PC-9 (cell line): ENCODE results near the gene SNAP47.

Experiments
- EZH2 ChIP-seq: fragments of 200-600 bp; sonication (generic); IDR thresholded peaks from 2 replicates; pipeline ENCODE4 v1.8.0; 2017; ENCODE audit warnings: antibody characterized with exemption, low read depth
- TF ChIP-seq, protein P1 (sequence below): fragments of 200-600 bp; sonication (generic); conservative IDR thresholded peaks from 2 replicates; pipeline ENCODE4 v1.6.1; 2017; ENCODE audit warnings: mixed run types, antibody characterized with exemption, mild to moderate bottlenecking, moderate library complexity

DNA sequence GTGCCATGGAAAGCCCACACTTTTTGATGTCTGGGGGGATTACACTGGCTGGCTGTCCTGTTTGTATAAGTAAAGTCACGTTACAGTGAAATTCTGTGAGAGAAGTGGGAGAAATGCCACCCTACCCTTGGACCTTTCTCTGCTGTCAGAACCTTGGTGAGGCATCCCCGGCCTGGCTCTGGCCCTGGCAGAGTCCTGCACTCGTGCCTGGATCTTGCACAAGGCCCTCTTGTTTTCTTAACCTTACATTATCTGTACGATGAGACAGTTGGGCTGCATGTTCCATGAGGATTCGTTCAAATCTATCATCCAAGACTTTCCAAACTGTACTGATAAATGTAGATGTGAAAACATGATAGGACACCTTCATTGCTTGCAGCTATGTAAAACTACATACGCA lies 11.4 kb downstream of the SNAP47 start:
- TF ChIP-seq, protein P1, sequence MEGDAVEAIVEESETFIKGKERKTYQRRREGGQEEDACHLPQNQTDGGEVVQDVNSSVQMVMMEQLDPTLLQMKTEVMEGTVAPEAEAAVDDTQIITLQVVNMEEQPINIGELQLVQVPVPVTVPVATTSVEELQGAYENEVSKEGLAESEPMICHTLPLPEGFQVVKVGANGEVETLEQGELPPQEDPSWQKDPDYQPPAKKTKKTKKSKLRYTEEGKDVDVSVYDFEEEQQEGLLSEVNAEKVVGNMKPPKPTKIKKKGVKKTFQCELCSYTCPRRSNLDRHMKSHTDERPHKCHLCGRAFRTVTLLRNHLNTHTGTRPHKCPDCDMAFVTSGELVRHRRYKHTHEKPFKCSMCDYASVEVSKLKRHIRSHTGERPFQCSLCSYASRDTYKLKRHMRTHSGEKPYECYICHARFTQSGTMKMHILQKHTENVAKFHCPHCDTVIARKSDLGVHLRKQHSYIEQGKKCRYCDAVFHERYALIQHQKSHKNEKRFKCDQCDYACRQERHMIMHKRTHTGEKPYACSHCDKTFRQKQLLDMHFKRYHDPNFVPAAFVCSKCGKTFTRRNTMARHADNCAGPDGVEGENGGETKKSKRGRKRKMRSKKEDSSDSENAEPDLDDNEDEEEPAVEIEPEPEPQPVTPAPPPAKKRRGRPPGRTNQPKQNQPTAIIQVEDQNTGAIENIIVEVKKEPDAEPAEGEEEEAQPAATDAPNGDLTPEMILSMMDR, result no peak
- no peak for TF ChIP-seq EZH2
